ENCODE results near the gene NLRP13.

- TF ChIP-seq CTCF (IDR thresholded peaks at IDR 0.05) (no peak), EP300 (IDR thresholded peaks at IDR 0.05; ENCODE audit: low read depth) (no peak), POLR2A (IDR thresholded peaks at IDR 0.05) (no peak), POLR2AphosphoS5 (IDR thresholded peaks at IDR 0.05) (no peak)
These were observed 41.8 kb upstream of the NLRP13 start for GRCh38 chr19:55973982-55974381.

All from transverse colon (tissue), 4 donors.